KMS-11 (cell line): ENCODE data around the gene SDK1.

Experiments
- H2AFZ ChIP-seq: fragments of 200-600 bp; sonication (generic); 2 replicates; pipeline ENCODE4 v1.6.1; 2016; ENCODE audit warnings: antibody characterized with exemption, mixed run types, low read depth
- H3K27ac ChIP-seq: fragments of 200-600 bp; sonication (generic); 2 replicates; pipeline ENCODE4 v1.6.1; 2016; ENCODE audit warnings: mild to moderate bottlenecking, mixed run types
- H3K27me3 ChIP-seq: fragments of 200-600 bp; sonication (generic); 2 replicates; pipeline ENCODE4 v1.6.1; 2017; ENCODE audit warnings: mild to moderate bottlenecking, low read depth, mixed run types, moderate library complexity; ENCODE audit not compliant: insufficient read depth
- H3K36me3 ChIP-seq: fragments of 200-600 bp; sonication (generic); 2 replicates; pipeline ENCODE4 v1.6.1; 2017; ENCODE audit warnings: mild to moderate bottlenecking, mixed run types; ENCODE audit not compliant: insufficient read depth
- H3K4me1 ChIP-seq: fragments of 200-600 bp; sonication (generic); 2 replicates; pipeline ENCODE4 v1.6.1; 2016; ENCODE audit warnings: mild to moderate bottlenecking, low read depth, mixed run types; ENCODE audit not compliant: poor library complexity, severe bottlenecking
- H3K4me2 ChIP-seq: fragments of 200-600 bp; sonication (generic); 2 replicates; pipeline ENCODE4 v1.7.0; 2016; ENCODE audit warnings: mild to moderate bottlenecking, mixed run types
- H3K4me3 ChIP-seq: fragments of 200-600 bp; sonication (generic); IDR thresholded peaks from 2 replicates; pipeline ENCODE4 v1.6.1; 2017; ENCODE audit warnings: low read depth, low read length, mixed read lengths; ENCODE audit not compliant: insufficient read depth
- H3K79me2 ChIP-seq: fragments of 200-600 bp; sonication (generic); 2 replicates; pipeline ENCODE4 v1.6.1; 2016; ENCODE audit warnings: low read depth, mixed run types; ENCODE audit not compliant: insufficient read depth
- H3K9ac ChIP-seq: fragments of 200-600 bp; sonication (generic); 2 replicates; pipeline ENCODE4 v1.6.1; 2016; ENCODE audit warnings: mild to moderate bottlenecking, mixed run types
- H4K20me1 ChIP-seq: fragments of 200-600 bp; sonication (generic); 2 replicates; pipeline ENCODE4 v1.6.1; 2016; ENCODE audit warnings: mild to moderate bottlenecking, mixed run types; ENCODE audit not compliant: insufficient read depth
- CTCF ChIP-seq: fragments of 200-600 bp; sonication (generic); conservative IDR thresholded peaks from 2 replicates; pipeline ENCODE4 v1.6.1; 2017; ENCODE audit warnings: low read depth, mild to moderate bottlenecking, antibody characterized with exemption, low read length, moderate library complexity, mixed read lengths

SDK1 gene

GRCh38 chr7:4100148-4100547 is 799.1 kb downstream of the SDK1 start:
- no peak for TF ChIP-seq CTCF
- no peaks in the 10 kb centered on the region for H4K20me1 ChIP-seq
- H2AFZ ChIP-seq = no peak overlapping the region
- no peak overlapping the region for H3K4me2 ChIP-seq
- H3K79me2 ChIP-seq = no peaks in the 10 kb centered on the region
- H3K36me3 ChIP-seq = no peaks in the 10 kb centered on the region
- no peak overlapping the region for H3K9ac ChIP-seq
- H3K27me3 ChIP-seq = no peaks in the 10 kb centered on the region
- H3K4me3 ChIP-seq = no peak overlapping the region
- no peak overlapping the region for H3K27ac ChIP-seq
- H3K4me1 ChIP-seq = no peaks in the 10 kb centered on the region

- Histone ChIP-seq H3K4me2 (no peak overlapping the region), H2AFZ (no peak overlapping the region), H3K4me1 (no peaks in the 10 kb centered on the region), H3K27ac (no peak overlapping the region), H3K9ac (no peak overlapping the region), H4K20me1 (no peaks in the 10 kb centered on the region), H3K27me3 (no peaks in the 10 kb centered on the region), H3K79me2 (no peaks in the 10 kb centered on the region), H3K4me3 (no peak overlapping the region), H3K36me3 (no peaks in the 10 kb centered on the region)
- no peak for TF ChIP-seq CTCF
Measured at GRCh38 chr7:4100691-4101090, 799.6 kb downstream of the SDK1 start.

- no peak overlapping the region for H3K4me3 ChIP-seq
- H3K4me2 ChIP-seq = no peak overlapping the region
- no peaks in the 10 kb centered on the region for H3K79me2 ChIP-seq
- no peaks in the 10 kb centered on the region for H4K20me1 ChIP-seq
- H2AFZ ChIP-seq = no peak overlapping the region
- no peaks in the 10 kb centered on the region for H3K36me3 ChIP-seq
- TF ChIP-seq CTCF = no peak
- H3K4me1 ChIP-seq = no peaks in the 10 kb centered on the region
- H3K9ac ChIP-seq = no peak overlapping the region
- H3K27ac ChIP-seq = no peak overlapping the region
- H3K27me3 ChIP-seq = no peaks in the 10 kb centered on the region
Measured at GRCh38 chr7:4102231-4102841, 801.3 kb downstream of the SDK1 start.

GRCh38 chr7:4103352-4104091 is 802.5 kb downstream of the SDK1 start:
- Histone ChIP-seq H3K27ac (no peak overlapping the region), H3K27me3 (no peaks in the 10 kb centered on the region), H2AFZ (no peak overlapping the region), H3K36me3 (no peaks in the 10 kb centered on the region), H3K4me2 (no peak overlapping the region), H3K9ac (no peak overlapping the region), H3K4me3 (no peak overlapping the region), H3K4me1 (no peaks in the 10 kb centered on the region), H3K79me2 (no peaks in the 10 kb centered on the region), H4K20me1 (no peaks in the 10 kb centered on the region)
- TF ChIP-seq CTCF = no peak
